Tibial nerve (tissue), 4 donors: ENCODE results near the gene C19orf12.

Experiments
- EP300 ChIP-seq, 2 donors: sonication (generic); formaldehyde crosslinking; IDR thresholded peaks; one replicate each; pipeline ENCODE4 v1.6.1; 2017; ENCODE audit warnings: antibody characterized with exemption in 2 of 2, mild to moderate bottlenecking in 1 of 2
- POLR2A ChIP-seq, 2 donors: fragments of 450-650 bp; IDR thresholded peaks; one replicate each; pipeline ENCODE4 v1.6.1; 2017; ENCODE audit warnings: antibody characterized with exemption in 2 of 2, mild to moderate bottlenecking in 2 of 2, moderate library complexity in 2 of 2
- TF ChIP-seq, protein P1 (sequence below), 5 experiments: fragments of 200-600 bp in 3 of 5; fragments of 450-650 bp in 2 of 5; sonication (generic) in 3 of 5; IDR thresholded peaks; one replicate each; pipeline ENCODE4 v1.5.1; 2016 to 2019; ENCODE audit warnings: antibody characterized with exemption in 5 of 5, mild to moderate bottlenecking in 3 of 5, moderate library complexity in 2 of 5

DNA sequence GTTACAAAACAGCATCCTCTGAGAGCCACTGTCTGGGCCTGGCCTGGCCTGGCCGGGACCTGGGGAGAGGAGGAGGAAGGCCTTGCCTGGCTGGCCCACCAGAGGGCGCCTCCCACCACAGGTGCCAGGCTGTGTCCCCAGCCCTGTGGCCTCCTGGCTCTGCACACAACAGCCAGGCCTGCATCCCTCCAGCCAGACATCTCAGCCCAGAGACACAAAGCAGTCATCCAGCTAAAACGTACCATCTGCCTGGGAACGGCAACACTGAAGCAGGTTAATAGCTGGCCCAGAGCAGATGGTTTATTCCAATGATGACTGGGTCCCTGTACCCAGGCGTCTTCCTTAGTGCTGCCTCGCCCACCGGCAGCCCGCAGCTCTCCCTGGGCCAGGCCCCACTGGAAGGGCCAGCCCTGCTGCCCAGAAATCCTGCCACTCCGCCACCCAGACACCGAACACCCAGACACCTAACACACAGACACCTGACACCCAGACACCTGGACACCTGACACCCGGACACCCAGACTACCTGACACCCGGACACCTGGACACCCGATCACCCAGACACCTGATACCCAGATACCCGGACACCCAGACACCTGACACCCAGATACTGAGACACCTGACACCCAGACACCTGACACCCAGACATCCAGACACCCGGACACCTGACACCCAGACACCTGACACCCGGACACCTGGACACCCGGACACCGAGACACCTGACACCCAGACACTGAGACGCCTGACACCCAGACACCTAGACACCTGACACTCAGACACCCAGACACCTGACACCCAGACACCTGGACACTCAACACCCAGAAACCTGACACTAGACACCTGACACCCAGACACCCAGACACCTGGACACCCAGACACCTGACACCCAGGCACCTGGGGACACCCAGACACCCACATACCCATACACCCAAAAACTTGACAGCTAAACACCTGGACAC is 20.1 kb downstream of the C19orf12 start:
- TF ChIP-seq, protein P1, sequence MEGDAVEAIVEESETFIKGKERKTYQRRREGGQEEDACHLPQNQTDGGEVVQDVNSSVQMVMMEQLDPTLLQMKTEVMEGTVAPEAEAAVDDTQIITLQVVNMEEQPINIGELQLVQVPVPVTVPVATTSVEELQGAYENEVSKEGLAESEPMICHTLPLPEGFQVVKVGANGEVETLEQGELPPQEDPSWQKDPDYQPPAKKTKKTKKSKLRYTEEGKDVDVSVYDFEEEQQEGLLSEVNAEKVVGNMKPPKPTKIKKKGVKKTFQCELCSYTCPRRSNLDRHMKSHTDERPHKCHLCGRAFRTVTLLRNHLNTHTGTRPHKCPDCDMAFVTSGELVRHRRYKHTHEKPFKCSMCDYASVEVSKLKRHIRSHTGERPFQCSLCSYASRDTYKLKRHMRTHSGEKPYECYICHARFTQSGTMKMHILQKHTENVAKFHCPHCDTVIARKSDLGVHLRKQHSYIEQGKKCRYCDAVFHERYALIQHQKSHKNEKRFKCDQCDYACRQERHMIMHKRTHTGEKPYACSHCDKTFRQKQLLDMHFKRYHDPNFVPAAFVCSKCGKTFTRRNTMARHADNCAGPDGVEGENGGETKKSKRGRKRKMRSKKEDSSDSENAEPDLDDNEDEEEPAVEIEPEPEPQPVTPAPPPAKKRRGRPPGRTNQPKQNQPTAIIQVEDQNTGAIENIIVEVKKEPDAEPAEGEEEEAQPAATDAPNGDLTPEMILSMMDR (IDR thresholded peaks at IDR 0.05) = peak; percentile 88 to 94 (median 92)
- TF ChIP-seq POLR2A (IDR thresholded peaks at IDR 0.05) (no peak), EP300 (IDR thresholded peaks at IDR 0.05) (peak in 1 of 2 donors; percentile 65)
